Loucy (cell line): Measurements from ENCODE around the gene EPHB1.

Experiments used
- H2AFZ ChIP-seq: fragments of 200-600 bp; sonication (generic); 2 replicates; pipeline ENCODE4 v1.6.0; 2016; ENCODE audit warnings: antibody characterized with exemption, mild to moderate bottlenecking, low read length, moderate library complexity
- H3F3A ChIP-seq: fragments of 200-600 bp; 2 replicates; pipeline ENCODE4 v1.6.0; 2016; ENCODE audit warnings: antibody characterized with exemption, low read depth, mild to moderate bottlenecking
- H3K27me3 ChIP-seq: fragments of 200-600 bp; sonication (generic); 2 replicates; pipeline ENCODE4 v1.6.1; 2014; ENCODE audit warnings: low read length, mild to moderate bottlenecking; ENCODE audit not compliant: insufficient read depth, poor library complexity, severe bottlenecking
- H3K36me3 ChIP-seq: fragments of 200-600 bp; sonication (generic); 2 replicates; pipeline ENCODE4 v1.6.1; 2016; ENCODE audit warnings: low read length; ENCODE audit not compliant: insufficient read depth
- H3K4me1 ChIP-seq: fragments of 200-600 bp; sonication (generic); 2 replicates; pipeline ENCODE4 v1.5.1; 2014; ENCODE audit warnings: low read length, mild to moderate bottlenecking; ENCODE audit not compliant: insufficient read depth, poor library complexity, severe bottlenecking
- H3K4me2 ChIP-seq: fragments of 200-600 bp; sonication (generic); 2 replicates; pipeline ENCODE4 v1.6.0; 2014; ENCODE audit warnings: antibody characterized with exemption, low read length, low read depth, mild to moderate bottlenecking; ENCODE audit not compliant: poor library complexity, severe bottlenecking
- H3K4me3 ChIP-seq: fragments of 200-600 bp; sonication (generic); 2 replicates; pipeline ENCODE4 v1.5.1; 2014; ENCODE audit warnings: low read length, mild to moderate bottlenecking, mixed read lengths; ENCODE audit not compliant: poor library complexity, severe bottlenecking
- H3K79me2 ChIP-seq: fragments of 200-600 bp; sonication (generic); 2 replicates; pipeline ENCODE4 v1.6.1; 2014; ENCODE audit warnings: low read length; ENCODE audit not compliant: insufficient read depth
- H3K9ac ChIP-seq: fragments of 200-600 bp; sonication (generic); 2 replicates; pipeline ENCODE4 v1.6.0; 2014; ENCODE audit warnings: mild to moderate bottlenecking, low read depth, low read length, moderate library complexity; ENCODE audit not compliant: poor library complexity, severe bottlenecking
- H3K9me2 ChIP-seq: fragments of 200-600 bp; sonication (generic); replicated peaks from 2 replicates; pipeline ENCODE4 v1.6.1; 2016; ENCODE audit warnings: low read depth, low read length, mixed read lengths
- H3K9me3 ChIP-seq: fragments of 200-600 bp; sonication (generic); 2 replicates; pipeline ENCODE4 v1.6.1; 2014; ENCODE audit warnings: mild to moderate bottlenecking, antibody characterized with exemption, low read length, low read depth; ENCODE audit not compliant: insufficient read depth
- H4K20me1 ChIP-seq: fragments of 200-600 bp; sonication (generic); 2 replicates; pipeline ENCODE4 v1.6.0; 2014; ENCODE audit warnings: antibody characterized with exemption, low read length, mild to moderate bottlenecking; ENCODE audit not compliant: insufficient read depth, poor library complexity, severe bottlenecking
- EZH2phosphoT487 ChIP-seq: fragments of 200-600 bp; IDR thresholded peaks from 2 replicates; pipeline ENCODE4 v1.6.1; 2018; ENCODE audit warnings: antibody characterized with exemption, mild to moderate bottlenecking, moderate library complexity, borderline replicate concordance
- TF ChIP-seq, protein P1 (sequence below): fragments of 200-600 bp; sonication (generic); conservative IDR thresholded peaks from 2 replicates; pipeline ENCODE4 v1.5.1; 2014; ENCODE audit warnings: mild to moderate bottlenecking, antibody characterized with exemption, low read length

EPHB1 gene

GRCh38 chr3:134846911-134847317 lies 51.9 kb downstream of the EPHB1 start:
- Histone ChIP-seq H3K79me2 (no peaks in the 10 kb centered on the region), H2AFZ (no peak overlapping the region), H3K4me3 (no peak overlapping the region), H3K9me2 (no peaks in the 10 kb centered on the region), H3K4me2 (no peak overlapping the region), H4K20me1 (no peaks in the 10 kb centered on the region), H3K27me3 (no peaks in the 10 kb centered on the region), H3F3A (no peaks in the 10 kb centered on the region), H3K9me3 (peaks cover 9% of the 10 kb centered on the region; the same call in 1 of the 2 replicates), H3K36me3 (no peaks in the 10 kb centered on the region), H3K9ac (no peak overlapping the region), H3K4me1 (no peaks in the 10 kb centered on the region)
- TF ChIP-seq EZH2phosphoT487: no peak
- TF ChIP-seq, protein P1, sequence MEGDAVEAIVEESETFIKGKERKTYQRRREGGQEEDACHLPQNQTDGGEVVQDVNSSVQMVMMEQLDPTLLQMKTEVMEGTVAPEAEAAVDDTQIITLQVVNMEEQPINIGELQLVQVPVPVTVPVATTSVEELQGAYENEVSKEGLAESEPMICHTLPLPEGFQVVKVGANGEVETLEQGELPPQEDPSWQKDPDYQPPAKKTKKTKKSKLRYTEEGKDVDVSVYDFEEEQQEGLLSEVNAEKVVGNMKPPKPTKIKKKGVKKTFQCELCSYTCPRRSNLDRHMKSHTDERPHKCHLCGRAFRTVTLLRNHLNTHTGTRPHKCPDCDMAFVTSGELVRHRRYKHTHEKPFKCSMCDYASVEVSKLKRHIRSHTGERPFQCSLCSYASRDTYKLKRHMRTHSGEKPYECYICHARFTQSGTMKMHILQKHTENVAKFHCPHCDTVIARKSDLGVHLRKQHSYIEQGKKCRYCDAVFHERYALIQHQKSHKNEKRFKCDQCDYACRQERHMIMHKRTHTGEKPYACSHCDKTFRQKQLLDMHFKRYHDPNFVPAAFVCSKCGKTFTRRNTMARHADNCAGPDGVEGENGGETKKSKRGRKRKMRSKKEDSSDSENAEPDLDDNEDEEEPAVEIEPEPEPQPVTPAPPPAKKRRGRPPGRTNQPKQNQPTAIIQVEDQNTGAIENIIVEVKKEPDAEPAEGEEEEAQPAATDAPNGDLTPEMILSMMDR: no peak

GRCh38 chr3:134847349-134847748 lies 52.3 kb downstream of the EPHB1 start:
- no peak overlapping the region for H3K4me2 ChIP-seq
- peaks cover 7% of the 10 kb centered on the region; the same call in 1 of the 2 replicates for H3K9me3 ChIP-seq
- no peaks in the 10 kb centered on the region for H3K27me3 ChIP-seq
- H3K9me2 ChIP-seq: no peaks in the 10 kb centered on the region
- H4K20me1 ChIP-seq: no peaks in the 10 kb centered on the region
- TF ChIP-seq EZH2phosphoT487: no peak
- TF ChIP-seq, protein P1: no peak
- no peak overlapping the region for H3K4me3 ChIP-seq
- no peaks in the 10 kb centered on the region for H3K36me3 ChIP-seq
- H3K4me1 ChIP-seq: no peaks in the 10 kb centered on the region
- H3F3A ChIP-seq: no peaks in the 10 kb centered on the region
- no peak overlapping the region for H3K9ac ChIP-seq
- no peaks in the 10 kb centered on the region for H3K79me2 ChIP-seq
- H2AFZ ChIP-seq: no peak overlapping the region

GRCh38 chr3:134849561-134849960 lies 54.5 kb downstream of the EPHB1 start:
- no peaks in the 10 kb centered on the region for H3K9me2 ChIP-seq
- H3K4me1 ChIP-seq: no peaks in the 10 kb centered on the region
- no peak for TF ChIP-seq EZH2phosphoT487
- TF ChIP-seq, protein P1: no peak
- H3K9ac ChIP-seq: no peak overlapping the region
- no peak overlapping the region for H2AFZ ChIP-seq
- H3K79me2 ChIP-seq: no peaks in the 10 kb centered on the region
- no peaks in the 10 kb centered on the region for H3K9me3 ChIP-seq
- H3F3A ChIP-seq: no peaks in the 10 kb centered on the region
- no peaks in the 10 kb centered on the region for H3K27me3 ChIP-seq
- H3K4me2 ChIP-seq: no peak overlapping the region
- no peaks in the 10 kb centered on the region for H3K36me3 ChIP-seq
- H3K4me3 ChIP-seq: no peak overlapping the region
- no peaks in the 10 kb centered on the region for H4K20me1 ChIP-seq
